CD4-positive, alpha-beta T cell treated with Interleukin-15 for 4 hours (primary cell): ENCODE measurements around the gene COL6A6.

ENCODE experiments used
- DNase-seq: peaks from one replicate; pipeline ENCODE4 v3.0.0-alpha.2; 2020; ENCODE audit warnings: low spot score

COL6A6 gene, protein sequence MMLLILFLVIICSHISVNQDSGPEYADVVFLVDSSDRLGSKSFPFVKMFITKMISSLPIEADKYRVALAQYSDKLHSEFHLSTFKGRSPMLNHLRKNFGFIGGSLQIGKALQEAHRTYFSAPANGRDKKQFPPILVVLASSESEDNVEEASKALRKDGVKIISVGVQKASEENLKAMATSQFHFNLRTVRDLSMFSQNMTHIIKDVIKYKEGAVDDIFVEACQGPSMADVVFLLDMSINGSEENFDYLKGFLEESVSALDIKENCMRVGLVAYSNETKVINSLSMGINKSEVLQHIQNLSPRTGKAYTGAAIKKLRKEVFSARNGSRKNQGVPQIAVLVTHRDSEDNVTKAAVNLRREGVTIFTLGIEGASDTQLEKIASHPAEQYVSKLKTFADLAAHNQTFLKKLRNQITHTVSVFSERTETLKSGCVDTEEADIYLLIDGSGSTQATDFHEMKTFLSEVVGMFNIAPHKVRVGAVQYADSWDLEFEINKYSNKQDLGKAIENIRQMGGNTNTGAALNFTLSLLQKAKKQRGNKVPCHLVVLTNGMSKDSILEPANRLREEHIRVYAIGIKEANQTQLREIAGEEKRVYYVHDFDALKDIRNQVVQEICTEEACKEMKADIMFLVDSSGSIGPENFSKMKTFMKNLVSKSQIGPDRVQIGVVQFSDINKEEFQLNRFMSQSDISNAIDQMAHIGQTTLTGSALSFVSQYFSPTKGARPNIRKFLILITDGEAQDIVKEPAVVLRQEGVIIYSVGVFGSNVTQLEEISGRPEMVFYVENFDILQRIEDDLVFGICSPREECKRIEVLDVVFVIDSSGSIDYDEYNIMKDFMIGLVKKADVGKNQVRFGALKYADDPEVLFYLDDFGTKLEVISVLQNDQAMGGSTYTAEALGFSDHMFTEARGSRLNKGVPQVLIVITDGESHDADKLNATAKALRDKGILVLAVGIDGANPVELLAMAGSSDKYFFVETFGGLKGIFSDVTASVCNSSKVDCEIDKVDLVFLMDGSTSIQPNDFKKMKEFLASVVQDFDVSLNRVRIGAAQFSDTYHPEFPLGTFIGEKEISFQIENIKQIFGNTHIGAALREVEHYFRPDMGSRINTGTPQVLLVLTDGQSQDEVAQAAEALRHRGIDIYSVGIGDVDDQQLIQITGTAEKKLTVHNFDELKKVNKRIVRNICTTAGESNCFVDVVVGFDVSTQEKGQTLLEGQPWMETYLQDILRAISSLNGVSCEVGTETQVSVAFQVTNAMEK (N-terminal part only)

GRCh38 chr3:130516645-130517512, at the start of gene COL6A6:
Gene COL6A6 (plus strand): TSS chr3:130517177. CDS start chr3:130560365, 43,188 bp downstream.
- DNase-seq: no peak

DNA sequence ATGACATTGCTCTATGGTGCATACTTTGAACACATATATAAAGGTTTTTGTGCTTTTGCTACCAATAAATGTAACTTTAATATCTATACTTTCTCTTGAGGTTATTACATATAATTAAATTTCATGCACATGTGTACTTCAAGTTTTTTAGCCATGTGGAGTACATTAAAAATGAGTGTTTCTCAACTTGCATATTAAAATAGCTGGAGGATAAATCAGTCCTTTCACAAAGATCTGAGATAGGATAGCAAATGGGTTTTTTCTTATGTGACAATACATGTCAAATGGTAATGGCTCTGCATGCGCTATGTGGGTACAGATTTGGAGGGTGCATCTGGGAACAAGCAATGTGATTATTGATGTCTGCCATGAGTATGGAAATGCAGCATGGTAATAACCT, 48.7 kb upstream of the COL6A6 start:
- no peak for DNase-seq

- no peak for DNase-seq
These were observed 46.9 kb upstream of the COL6A6 start for GRCh38 chr3:130470126-130470525.

DNA sequence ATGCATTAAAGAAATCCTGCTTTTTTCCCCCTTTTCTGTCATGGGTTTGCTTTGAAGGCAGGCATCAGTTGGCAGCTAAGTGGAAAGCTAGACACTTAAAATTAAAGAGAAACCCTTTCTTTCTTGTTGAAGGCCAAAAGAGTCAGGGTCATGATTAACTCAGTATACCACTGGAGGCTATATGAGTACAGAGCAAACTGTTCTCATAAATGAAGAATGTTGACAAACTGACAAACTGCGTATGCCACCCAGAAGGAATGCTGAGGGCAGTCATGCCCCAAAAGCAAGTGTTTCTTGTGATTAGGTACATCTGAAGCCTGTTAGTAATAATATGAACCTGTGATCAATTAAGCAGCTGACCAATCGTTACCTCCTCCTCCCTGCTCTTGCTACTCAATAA, 43.6 kb upstream of the COL6A6 start:
- DNase-seq: no peak

GRCh38 chr3:130480736-130481135, 36.2 kb upstream of the COL6A6 start:
- DNase-seq: no peak

DNA sequence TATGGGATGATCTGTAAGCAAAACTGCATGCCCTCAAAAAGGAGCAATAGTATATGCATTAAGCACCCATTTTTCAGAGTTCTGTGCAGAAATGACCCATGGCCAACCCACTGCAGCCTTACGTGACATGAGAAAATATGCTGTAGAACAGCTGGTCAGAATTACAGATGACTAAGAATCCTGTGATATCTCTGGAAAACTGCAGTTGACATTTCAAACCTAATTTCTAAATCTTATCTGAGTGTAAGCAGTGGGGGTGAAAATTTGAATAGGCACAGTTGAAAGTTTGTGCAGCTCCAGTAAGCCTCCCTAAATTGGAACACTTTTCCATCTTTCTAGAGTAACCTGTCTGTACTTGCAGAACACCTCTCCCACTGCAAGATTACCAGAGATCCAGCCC, 28.7 kb upstream of the COL6A6 start:
- no peak for DNase-seq

DNA sequence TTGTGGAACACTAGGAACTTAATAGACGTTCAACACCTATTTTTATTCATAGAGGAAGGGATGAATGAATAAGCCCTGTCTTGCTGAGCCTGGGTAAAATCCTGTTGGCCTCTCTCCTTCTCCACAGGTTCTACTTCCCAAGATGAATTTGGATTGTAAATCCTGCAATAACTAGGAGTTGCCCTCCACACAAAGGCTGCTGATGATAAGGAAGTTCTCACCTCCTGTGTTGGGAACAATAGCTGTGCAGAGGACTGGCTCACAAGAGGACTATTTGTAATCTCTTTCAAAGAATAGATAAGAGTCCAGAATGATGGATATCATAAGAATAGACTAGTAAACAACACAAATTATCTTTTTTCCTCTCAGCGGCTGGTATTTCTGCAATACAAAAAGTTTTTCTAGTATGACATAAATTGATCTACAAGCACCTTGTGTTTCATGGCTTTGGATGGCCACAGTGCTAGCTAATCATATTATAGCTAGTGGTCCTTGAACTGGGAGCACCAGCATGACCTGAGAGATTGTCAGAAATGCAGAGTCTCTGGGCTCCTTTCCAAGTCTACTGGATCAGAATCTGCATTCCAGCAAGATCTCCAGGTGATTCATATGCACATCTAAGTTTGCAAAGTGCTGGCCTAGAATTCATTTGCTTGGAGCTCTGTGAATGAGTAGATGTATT, 28.1 kb upstream of the COL6A6 start:
- DNase-seq: no peak

DNA sequence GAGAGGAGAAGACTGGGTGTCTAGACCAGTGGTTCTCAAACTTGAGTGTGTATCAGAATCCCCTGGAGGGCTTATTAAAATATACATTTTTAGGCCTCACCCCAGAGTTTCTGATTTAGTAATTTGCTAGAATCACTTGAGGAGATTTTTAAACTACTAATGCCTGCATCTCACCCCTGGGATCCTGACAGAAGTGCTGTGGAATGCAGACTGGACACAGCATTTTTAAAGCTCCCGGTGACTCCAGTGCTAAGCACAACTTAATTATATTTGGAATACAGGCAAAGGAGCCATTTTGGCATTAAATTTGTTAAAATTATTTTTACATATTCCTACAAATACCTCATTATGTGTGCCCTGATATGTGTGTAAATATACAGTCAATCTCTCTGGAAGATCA, 26.7 kb upstream of the COL6A6 start:
- no peak for DNase-seq

- no peak for DNase-seq
These were observed 25.5 kb upstream of the COL6A6 start for GRCh38 chr3:130491431-130491830.

DNA sequence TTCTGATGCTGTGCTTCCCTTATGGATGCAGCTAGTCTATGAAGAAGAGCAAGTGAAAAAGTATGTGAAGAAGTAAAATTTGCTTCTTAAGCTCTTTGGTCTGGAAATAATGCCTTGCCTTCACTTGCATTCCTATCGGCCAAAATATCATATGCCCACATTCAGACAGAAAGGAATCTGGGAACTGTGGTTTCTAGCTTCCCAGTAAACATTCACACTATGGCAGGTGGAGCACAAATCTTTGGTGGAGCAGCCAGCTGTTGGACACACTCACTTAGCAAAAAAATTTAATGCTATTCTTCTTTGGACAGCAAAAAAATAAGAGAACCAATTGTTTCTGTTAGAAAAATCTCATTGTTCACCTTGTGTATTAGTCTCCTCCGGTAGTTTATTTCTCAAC, 12.3 kb upstream of the COL6A6 start:
- DNase-seq: no peak

DNA sequence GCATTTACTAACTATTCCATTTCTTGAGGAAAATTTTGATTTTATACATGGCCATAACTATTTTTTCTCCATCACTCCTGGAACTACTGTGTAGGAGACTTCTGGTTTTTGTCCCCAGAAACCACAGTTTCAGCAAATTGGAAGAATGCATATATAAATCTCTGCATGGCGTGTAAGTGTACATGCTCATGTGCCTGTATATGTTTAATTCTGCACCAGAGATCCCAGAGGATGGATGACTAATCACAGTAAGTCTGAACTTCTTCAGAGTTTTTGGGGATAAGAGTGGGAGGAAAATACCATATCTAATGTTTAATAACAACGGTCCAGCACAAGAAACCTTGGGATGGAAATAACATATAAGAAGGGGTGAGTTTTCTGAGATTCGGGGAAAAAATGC, 10.9 kb upstream of the COL6A6 start:
- DNase-seq: no peak

DNA sequence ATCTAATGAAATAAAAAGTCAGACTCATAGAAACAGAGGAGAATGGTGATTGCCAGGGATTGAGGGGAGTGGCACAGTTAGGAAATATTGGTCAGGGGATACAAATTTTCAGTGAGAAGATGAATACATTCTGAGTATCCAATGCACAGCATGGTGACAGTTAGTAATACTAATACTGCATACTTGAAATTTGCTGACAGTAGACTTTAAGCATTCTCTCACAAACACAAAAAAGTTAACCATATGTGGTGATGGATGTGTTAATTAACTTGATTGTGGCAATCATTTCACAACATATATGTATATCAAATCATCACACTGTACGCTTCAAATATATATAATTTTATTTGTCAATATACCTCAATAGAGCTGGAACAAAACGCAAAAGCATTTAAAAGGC, 9.2 kb upstream of the COL6A6 start:
- no peak for DNase-seq

DNA sequence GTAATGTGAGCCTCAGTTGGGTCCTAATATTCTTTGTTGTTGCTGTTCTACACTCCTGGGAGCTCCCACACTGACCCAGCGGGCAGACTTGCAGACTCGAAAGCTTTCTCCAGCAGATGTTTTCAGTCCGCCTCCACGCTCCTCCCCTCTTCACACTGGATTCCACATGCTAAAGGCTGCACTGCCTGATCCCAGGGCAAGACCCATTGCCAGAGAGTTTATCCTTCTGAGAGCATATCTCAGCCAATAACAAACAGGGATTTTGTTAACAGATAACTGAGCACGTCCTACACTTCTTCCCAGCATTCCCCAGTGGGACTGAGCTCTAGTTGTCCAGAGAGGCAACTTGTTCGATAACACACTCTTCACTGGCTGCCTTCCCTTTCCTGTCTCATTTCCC, 8.0 kb upstream of the COL6A6 start:
- no peak for DNase-seq

DNA sequence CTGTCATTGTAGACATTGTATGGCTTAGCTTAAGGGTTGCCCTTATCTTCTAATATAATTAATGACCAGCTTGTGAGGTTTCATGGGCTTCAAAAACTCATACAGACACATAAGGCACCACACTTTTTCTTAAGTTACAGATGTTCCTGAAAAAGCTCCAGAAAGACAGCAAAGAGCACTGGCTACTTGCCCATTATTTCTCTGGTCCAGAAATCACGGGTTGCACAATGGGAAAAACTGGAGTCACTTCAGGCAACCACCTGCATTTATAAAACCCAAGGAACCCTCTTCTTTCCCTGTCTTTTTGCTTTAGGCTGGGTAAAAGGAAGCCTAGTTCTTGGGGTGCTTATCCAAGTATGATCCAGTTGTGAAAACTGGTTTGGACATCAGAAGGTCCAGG, 2.3 kb upstream of the COL6A6 start:
- no peak for DNase-seq

GRCh38 chr3:130515755-130516154, 1.2 kb upstream of the COL6A6 start:
- no peak for DNase-seq

GRCh38 chr3:130517602-130518001, 625 bp downstream of the COL6A6 start:
- DNase-seq: no peak

DNA sequence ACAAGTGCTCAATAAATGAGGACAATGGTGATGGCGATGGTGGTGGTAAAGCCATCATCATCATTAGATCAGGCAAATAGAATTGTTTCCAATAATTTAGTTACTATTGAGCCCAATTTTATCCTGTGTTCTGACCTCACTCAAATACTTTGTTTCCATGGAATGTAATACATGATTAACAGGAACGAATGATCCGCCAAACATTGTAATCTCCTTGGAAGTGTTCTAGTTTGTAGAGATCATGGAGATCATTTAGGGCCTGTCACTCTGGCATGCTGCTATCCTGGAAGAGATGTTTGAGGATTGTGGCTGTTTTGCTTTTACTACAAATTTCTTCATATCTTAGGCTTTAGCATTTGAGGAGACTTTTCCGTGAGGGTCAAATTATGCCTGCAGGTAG, 2.8 kb downstream of the COL6A6 start:
- no peak for DNase-seq

- no peak for DNase-seq
These were observed 5.4 kb downstream of the COL6A6 start for GRCh38 chr3:130522399-130522798.

GRCh38 chr3:130527426-130527825, 10.4 kb downstream of the COL6A6 start:
- no peak for DNase-seq

DNA sequence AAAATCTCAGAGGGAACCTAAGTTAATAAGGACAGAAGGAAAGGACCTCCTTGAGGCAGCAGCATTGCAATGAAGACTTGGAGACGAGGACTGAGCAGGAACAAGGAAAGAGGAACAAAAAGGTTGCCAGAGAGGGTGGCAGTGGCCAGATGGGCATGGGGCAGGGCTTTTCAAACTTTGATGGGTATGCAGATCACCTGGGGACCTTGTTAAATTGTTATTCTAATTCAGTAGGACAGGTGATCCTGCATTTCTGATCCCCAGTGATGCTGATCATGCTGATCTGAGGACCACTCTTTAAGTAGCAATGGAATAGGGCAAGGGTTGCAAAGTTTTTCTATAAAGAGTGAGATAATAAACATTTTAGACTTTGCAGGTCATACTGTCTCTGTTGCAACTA, 11.1 kb downstream of the COL6A6 start:
- no peak for DNase-seq
